AG04450 (cell line): Measurements from ENCODE around the gene RIC8A. TPM values are rescaled to one million over a fixed set of nuclear protein-coding genes. Genes with fewer than 3 reads are reported as not detected.

ENCODE experiments used
- CTCF ChIA-PET: fragments of 300-600, 350-600 bp; formaldehyde crosslinking; extraction: SDS; loops from one replicate; lab custom pipeline; 2022; ENCODE audit warnings: antibody characterized with exemption, inconsistent platforms; lab: Charles Lee
- POLR2A ChIA-PET: fragments of 350-600 bp; formaldehyde crosslinking; extraction: SDS; loops from one replicate; lab custom pipeline; 2021; ENCODE audit warnings: antibody characterized with exemption, inconsistent platforms; lab: Yijun Ruan, JAX
- DNase-seq: peaks from one replicate; pipeline ENCODE4 v3.0.0-alpha.2; 2011; ENCODE audit warnings: low read depth, low spot score
- H3K27ac ChIP-seq: one replicate; pipeline ENCODE4 v1.5.1; 2012; ENCODE audit warnings: low read depth, low read length, control low read depth
- H3K27me3 ChIP-seq: one replicate; pipeline ENCODE4 v1.6.0; 2012; ENCODE audit warnings: low read length; ENCODE audit not compliant: control insufficient read depth, insufficient read depth
- H3K4me3 ChIP-seq: 2 replicates; pipeline ENCODE4 v1.5.1; 2011; ENCODE audit warnings: mild to moderate bottlenecking, low read depth, low read length, control low read depth
- H3K9me3 ChIP-seq: 2 replicates; pipeline ENCODE4 v1.5.1; 2012; ENCODE audit warnings: low read length; ENCODE audit not compliant: control insufficient read depth, insufficient read depth
- polyA plus RNA-seq: library from polyadenylated mRNA; depleted of rRNA; stranded (reverse); fragments of >200 nt; gene quantifications from 2 replicates; pipeline ENCODE4 v1.2.3, GENCODE V29; 2011
- TF ChIP-seq, protein P1 (sequence below): IDR thresholded peaks from 2 replicates; pipeline ENCODE4 v1.5.1; 2011; ENCODE audit warnings: low read depth, low read length, control low read depth, inconsistent platforms

RIC8A gene
- polyA plus RNA-seq, 1 experiment = 118 TPM

DNA sequence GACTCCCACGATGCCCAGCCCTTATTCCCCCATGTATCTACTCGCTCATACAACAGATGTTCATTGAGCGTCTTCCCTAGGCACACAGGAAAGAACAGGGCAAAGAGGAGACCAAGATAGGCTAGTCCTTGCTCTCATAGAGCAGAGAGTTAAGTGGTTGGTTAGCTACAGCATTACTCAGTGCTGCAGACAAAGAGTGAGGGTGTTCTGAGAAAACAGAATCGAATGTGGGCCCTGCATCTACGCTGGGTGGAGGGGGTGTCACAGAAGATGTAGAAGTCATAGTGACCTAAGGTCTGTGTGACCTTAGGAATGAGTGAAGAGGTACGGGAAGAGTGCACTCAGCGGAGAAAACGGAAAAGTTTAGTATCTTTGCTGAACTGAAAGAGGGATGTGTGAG lies 41.6 kb downstream of the RIC8A start:
- TF ChIP-seq, protein P1, sequence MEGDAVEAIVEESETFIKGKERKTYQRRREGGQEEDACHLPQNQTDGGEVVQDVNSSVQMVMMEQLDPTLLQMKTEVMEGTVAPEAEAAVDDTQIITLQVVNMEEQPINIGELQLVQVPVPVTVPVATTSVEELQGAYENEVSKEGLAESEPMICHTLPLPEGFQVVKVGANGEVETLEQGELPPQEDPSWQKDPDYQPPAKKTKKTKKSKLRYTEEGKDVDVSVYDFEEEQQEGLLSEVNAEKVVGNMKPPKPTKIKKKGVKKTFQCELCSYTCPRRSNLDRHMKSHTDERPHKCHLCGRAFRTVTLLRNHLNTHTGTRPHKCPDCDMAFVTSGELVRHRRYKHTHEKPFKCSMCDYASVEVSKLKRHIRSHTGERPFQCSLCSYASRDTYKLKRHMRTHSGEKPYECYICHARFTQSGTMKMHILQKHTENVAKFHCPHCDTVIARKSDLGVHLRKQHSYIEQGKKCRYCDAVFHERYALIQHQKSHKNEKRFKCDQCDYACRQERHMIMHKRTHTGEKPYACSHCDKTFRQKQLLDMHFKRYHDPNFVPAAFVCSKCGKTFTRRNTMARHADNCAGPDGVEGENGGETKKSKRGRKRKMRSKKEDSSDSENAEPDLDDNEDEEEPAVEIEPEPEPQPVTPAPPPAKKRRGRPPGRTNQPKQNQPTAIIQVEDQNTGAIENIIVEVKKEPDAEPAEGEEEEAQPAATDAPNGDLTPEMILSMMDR = no peak
- no peaks in the 10 kb centered on the region for H3K27me3 ChIP-seq
- no peak for DNase-seq
- CTCF ChIA-PET = interaction anchor here (1.5 kb wide), 1 partner anchor 198 kb away, joined by 4 read pairs; no protein-coding TSS in a partner anchor
- H3K4me3 ChIP-seq = no peak overlapping the region
- no peaks in the 10 kb centered on the region for H3K9me3 ChIP-seq
- POLR2A ChIA-PET = interaction anchor here (1.2 kb wide), 1 partner anchor 106 kb away, joined by 4 read pairs; no protein-coding TSS in a partner anchor
- H3K27ac ChIP-seq = no peak overlapping the region

DNA sequence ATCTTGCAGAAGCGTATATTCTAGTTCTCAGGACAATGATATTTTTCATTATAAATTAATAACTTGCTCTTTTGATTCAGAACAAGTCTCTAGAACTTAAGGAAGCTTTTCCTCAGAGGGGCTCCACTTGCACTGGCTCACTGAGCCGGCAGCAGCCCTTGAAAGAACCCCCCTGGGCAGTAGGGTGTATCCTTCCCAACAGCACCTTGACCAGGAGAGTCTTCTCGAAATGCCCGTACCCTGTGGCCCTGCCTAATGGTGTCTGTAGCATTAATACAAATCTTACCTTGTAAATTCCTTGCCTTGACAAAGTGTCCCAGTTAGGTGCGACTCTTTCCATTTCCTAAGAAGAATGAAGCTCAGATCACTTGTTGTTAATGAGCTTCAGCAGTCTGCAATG lies 42.8 kb downstream of the RIC8A start:
- Histone ChIP-seq H3K27me3 (no peaks in the 10 kb centered on the region), H3K27ac (no peak overlapping the region), H3K4me3 (no peak overlapping the region), H3K9me3 (no peaks in the 10 kb centered on the region)
- CTCF ChIA-PET = interaction anchor here (0.8 to 2.5 kb wide), 13 partner anchors 10 to 198 kb away, joined by 3 to 51 read pairs (median 4); partner anchors contain the start of genes B4GALNT4, PSMD13 and SIGIRR
- TF ChIP-seq, protein P1 = no peak
- no peak for DNase-seq
- POLR2A ChIA-PET = interaction anchor here (0.9 kb wide), 1 partner anchor 18 kb away, joined by 3 read pairs; no protein-coding TSS in a partner anchor

DNA sequence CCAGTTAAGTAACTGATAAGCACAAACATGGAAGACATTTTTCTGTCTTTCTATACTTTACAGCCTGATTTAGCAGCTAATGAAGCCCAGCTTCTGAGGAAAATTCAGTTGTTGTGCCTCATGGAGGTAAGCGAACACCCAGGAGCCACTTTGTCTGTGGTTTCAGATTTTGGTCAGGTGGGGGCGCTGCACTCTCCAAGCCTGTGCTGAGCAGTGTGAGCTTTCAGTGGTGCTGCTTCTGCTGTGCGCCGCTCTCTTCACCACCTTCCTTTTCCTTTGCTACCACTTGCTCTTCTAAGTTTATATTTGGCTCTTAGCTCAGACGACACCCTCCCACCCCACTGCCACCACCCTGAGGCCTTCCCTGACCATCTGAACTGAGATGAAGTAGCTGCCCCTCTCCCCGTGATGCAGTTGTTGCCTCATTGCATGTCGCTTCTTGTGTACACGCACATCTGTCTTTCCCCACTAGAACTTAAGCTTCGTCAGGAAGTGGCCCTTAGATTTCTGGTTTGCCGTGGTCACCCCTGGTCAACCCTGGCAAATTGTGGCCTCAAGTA lies 43.3 kb downstream of the RIC8A start:
- TF ChIP-seq, protein P1 = peak; percentile 62
- Histone ChIP-seq H3K27ac (no peak overlapping the region), H3K27me3 (no peaks in the 10 kb centered on the region), H3K9me3 (no peaks in the 10 kb centered on the region), H3K4me3 (no peak overlapping the region)
- CTCF ChIA-PET = interaction anchor here (0.6 to 2.5 kb wide), 15 partner anchors 9 to 198 kb away, joined by 3 to 51 read pairs (median 4); partner anchors contain the start of genes B4GALNT4, PSMD13 and SIGIRR
- POLR2A ChIA-PET = interaction anchor here (0.9 kb wide), 1 partner anchor 17 kb away, joined by 3 read pairs; no protein-coding TSS in a partner anchor
- no peak for DNase-seq

DNA sequence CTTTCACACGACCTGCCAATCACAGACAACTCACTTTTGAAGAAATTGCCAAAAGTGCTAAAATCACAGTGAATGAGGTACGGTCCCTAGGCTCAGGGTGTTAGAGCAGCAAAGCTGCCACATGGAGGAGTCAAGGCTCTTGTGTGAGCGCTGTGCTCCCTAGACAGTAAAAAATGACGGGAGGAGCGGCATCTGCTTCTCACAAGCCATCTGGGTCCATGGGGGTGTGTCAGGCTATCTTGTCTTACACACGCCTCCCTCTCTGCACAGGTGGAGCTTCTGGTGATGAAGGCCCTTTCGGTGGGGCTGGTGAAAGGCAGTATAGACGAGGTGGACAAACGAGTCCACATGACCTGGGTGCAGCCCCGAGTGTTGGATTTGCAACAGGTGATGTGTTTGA lies 44.0 kb downstream of the RIC8A start:
- TF ChIP-seq, protein P1 = no peak
- peak overlapping the region; percentile 39 for H3K27ac ChIP-seq
- H3K27me3 ChIP-seq = no peaks in the 10 kb centered on the region
- CTCF ChIA-PET = interaction anchor here (0.6 to 2.5 kb wide), 11 partner anchors 8 to 197 kb away, joined by 3 to 51 read pairs (median 6); partner anchors contain the start of genes PSMD13 and SIGIRR
- no peaks in the 10 kb centered on the region for H3K9me3 ChIP-seq
- DNase-seq = no peak
- POLR2A ChIA-PET = no interaction called here
- no peak overlapping the region for H3K4me3 ChIP-seq

DNA sequence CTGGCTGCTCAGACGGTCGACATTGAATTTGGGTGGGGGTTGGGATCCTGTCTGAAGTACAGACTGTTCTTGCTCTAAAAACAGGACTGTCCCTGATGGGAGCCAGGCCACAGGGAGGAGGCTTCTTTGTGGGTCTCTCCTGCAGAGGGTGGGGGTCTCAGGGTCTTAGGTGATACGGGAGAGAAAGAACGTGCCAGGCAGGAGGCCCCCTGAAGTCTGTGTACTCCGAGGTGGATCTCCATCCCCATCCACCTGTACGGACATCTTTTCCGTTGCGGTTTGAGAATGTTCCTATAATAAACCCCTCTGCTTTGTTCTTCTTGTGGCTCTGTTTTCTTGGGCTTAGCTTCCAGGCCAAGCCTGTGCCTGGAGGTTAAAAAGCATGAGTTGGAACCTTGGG lies 45.2 kb downstream of the RIC8A start:
- TF ChIP-seq, protein P1 = no peak
- CTCF ChIA-PET = no interaction called here
- H3K4me3 ChIP-seq = no peak overlapping the region
- no peak overlapping the region for H3K27ac ChIP-seq
- peaks cover 6% of the 10 kb centered on the region for H3K27me3 ChIP-seq
- POLR2A ChIA-PET = no interaction called here
- DNase-seq = no peak
- H3K9me3 ChIP-seq = no peaks in the 10 kb centered on the region
